Measurements from ENCODE around the gene UBN1.

- no peak for TF ChIP-seq CTCF (IDR thresholded peaks at IDR 0.05; ENCODE audit: low read depth, low read length, missing input control)
- TF ChIP-seq TAF1 (conservative IDR thresholded peaks at IDR 0.05), result no peak
- TF ChIP-seq REST (IDR thresholded peaks at IDR 0.05), result no peak
- no peak for TF ChIP-seq EGR1 (IDR thresholded peaks at IDR 0.05; ENCODE audit: low read depth in 2 of 2)
- TF ChIP-seq GABPA (IDR thresholded peaks at IDR 0.05 in 1 of 2, conservative IDR thresholded peaks at IDR 0.05 in 1 of 2), result no peak
- TF ChIP-seq FOXA1 (IDR thresholded peaks at IDR 0.05), result no peak
- TF ChIP-seq SP1 (IDR thresholded peaks at IDR 0.05), result no peak
- no peak for TF ChIP-seq MAX (IDR thresholded peaks at IDR 0.05)
- no peak for TF ChIP-seq RAD21 (IDR thresholded peaks at IDR 0.05)
- TF ChIP-seq YY1 (IDR thresholded peaks at IDR 0.05), result no peak
- no peak for TF ChIP-seq ZBTB33 (IDR thresholded peaks at IDR 0.05)
These were observed 66.7 kb downstream of the UBN1 start for GRCh38 chr16:4913774-4914525.

All from liver (tissue), 3 donors.